IPS-20b (cell line): Measurements from ENCODE around the gene RBMXL3.

Experiments
- H3K27ac ChIP-seq: one replicate; pipeline ENCODE4 v1.5.1; 2013; ENCODE audit warnings: low read length
- H3K27me3 ChIP-seq: 2 replicates; pipeline ENCODE4 v1.6.1; 2013; ENCODE audit warnings: mild to moderate bottlenecking, low read length, inconsistent platforms; ENCODE audit not compliant: insufficient read depth
- H3K36me3 ChIP-seq: 2 replicates; pipeline ENCODE4 v1.6.1; 2013; ENCODE audit warnings: low read depth, mild to moderate bottlenecking, inconsistent platforms, low read length, moderate library complexity; ENCODE audit not compliant: insufficient read depth
- H3K4me1 ChIP-seq: 2 replicates; pipeline ENCODE4 v1.6.1; 2013; ENCODE audit warnings: mild to moderate bottlenecking, control low read depth, inconsistent platforms, low read length, moderate library complexity; ENCODE audit not compliant: insufficient read depth
- H3K4me3 ChIP-seq: 2 replicates; pipeline ENCODE4 v1.5.1; 2013; ENCODE audit warnings: mild to moderate bottlenecking, low read length, inconsistent platforms
- H3K9ac ChIP-seq: 2 replicates; pipeline ENCODE4 v1.6.1; 2013; ENCODE audit warnings: low read depth, mild to moderate bottlenecking, inconsistent platforms, low read length, moderate library complexity
- H3K9me3 ChIP-seq: 2 replicates; pipeline ENCODE4 v1.6.1; 2013; ENCODE audit warnings: mild to moderate bottlenecking, low read depth, low read length, inconsistent platforms; ENCODE audit not compliant: insufficient read depth

Gene RBMXL3

DNA sequence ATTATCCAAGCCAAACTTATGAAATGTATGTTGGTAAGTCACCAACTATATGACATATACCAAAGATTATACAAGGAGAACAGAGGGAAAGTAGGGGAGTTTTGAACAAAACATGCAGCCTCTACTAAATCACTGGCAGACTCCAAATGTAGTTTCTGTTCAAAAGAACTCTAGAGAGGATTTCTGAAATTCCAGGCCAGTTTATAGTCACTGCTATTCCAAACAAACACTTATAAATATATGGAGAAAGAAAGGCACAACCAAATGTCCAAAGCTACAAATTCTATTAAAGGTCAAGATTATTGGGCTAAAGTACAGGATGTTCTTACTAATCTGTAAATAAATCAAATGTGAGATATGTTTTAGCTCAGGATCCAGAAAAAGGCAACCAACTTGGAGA, 47.4 kb downstream of the RBMXL3 start:
- no peak overlapping the region for H3K27ac ChIP-seq
- H3K9me3 ChIP-seq: no peaks in the 10 kb centered on the region
- no peaks in the 10 kb centered on the region for H3K4me1 ChIP-seq
- H3K36me3 ChIP-seq: no peaks in the 10 kb centered on the region
- no peaks in the 10 kb centered on the region for H3K27me3 ChIP-seq
- H3K9ac ChIP-seq: no peak overlapping the region
- no peak overlapping the region for H3K4me3 ChIP-seq

DNA sequence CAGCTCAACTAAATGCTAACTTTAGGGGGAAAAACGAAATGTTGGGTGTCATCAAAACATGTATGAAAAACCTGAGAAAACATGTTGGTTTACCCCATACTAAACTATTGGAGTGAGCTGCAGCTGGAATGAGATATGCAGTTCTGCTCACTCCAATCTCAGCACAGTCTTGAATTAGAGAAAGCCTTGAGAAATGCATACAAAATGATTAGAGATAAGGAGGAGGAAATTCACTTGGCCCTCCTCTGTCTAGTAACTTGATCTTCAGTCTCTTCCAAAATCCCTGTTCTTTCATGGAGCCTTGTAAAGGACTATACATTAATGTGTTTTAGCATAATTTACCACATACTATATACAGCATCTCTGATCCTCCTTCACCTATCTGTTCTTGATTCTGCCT, 47.8 kb downstream of the RBMXL3 start:
- H3K27me3 ChIP-seq: no peaks in the 10 kb centered on the region
- H3K9me3 ChIP-seq: no peaks in the 10 kb centered on the region
- H3K27ac ChIP-seq: no peak overlapping the region
- no peak overlapping the region for H3K9ac ChIP-seq
- no peak overlapping the region for H3K4me3 ChIP-seq
- no peaks in the 10 kb centered on the region for H3K36me3 ChIP-seq
- no peaks in the 10 kb centered on the region for H3K4me1 ChIP-seq
